ENCODE results near the gene PIM1.

GRCh38 chr6:37155394-37156312 lies 14.3 kb upstream of the PIM1 start:
- no peak for TF ChIP-seq CTCF (IDR thresholded peaks at IDR 0.05)
- no peak for TF ChIP-seq POLR2A (IDR thresholded peaks at IDR 0.05)
